HG03558 (cell line): ENCODE data around the gene SLC39A11.
"Not testable (repeated sequence)": the region's sequence is repeated elsewhere in the genome, so short reads cannot be mapped to it uniquely, and the experiment has no call there.

Source experiments
- ATAC-seq: cut with Tn5 transposase; IDR thresholded peaks from one replicate; pipeline ENCODE4 v1.9.1; 2021; ENCODE audit warnings: moderate number of reproducible peaks; ENCODE audit not compliant: unreplicated experiment; ENCODE audit errors: extremely low read depth

Gene SLC39A11

GRCh38 chr17:73015722-73016276 lies 76.7 kb downstream of the SLC39A11 start:
- no peak for ATAC-seq

DNA sequence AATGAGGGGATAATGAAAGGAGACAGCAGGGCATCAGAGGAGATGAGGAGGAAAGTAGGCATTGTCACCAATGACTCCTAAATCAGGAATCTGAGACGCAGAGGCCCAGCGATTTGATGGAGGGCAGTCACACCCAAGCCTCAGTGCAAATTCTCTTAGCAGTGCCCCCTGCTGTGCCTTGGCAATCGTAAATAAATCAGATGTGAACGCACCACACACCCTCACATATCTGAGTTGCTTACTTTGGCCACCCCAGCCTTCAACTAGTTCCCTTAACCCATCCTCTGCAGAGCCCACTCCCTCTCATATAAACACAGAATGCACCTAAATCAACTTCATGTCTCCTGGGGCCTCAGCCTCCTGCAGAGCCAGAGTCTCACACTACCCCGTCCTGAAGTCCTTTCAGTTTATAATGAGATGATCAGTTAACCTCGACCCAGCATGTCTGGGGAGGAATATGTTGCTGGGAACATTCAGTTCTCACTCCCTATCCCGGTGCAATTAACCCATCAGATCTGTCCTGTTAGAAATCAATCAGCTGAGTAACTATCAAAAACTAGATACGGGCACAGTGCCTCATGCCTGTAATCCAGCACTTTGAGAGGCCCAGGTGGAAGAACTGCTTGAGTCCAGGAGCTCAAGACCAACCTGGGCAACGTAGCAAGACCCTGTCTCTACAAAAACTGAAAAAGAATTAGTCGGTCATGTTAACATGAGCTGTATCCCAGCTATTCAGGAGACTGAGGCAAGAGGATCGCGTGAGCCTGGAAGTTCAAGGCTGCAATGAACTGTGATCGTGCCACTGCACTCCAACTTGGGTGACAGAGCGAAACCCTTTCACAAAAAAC lies 78.4 kb downstream of the SLC39A11 start:
- ATAC-seq, result no peak

DNA sequence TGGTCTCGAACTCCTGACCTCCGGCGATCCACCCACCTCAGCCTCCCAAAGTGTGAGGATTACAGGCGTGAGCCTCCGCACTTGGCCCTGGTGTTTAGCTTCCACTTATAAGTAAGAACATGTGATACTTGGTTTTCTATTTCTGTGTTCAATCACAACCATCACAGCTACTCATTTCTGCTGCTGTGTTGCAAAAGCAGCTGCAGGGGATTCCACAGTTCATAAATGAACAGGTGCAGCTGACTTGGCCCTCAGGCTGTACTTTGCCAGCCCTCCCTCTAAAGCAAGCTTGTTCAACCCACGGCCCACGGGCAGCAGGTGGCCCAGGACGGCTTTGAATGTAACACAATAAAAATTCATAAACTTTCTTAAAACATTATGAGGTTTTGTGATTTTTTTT lies 79.2 kb downstream of the SLC39A11 start:
- ATAC-seq, result no peak

DNA sequence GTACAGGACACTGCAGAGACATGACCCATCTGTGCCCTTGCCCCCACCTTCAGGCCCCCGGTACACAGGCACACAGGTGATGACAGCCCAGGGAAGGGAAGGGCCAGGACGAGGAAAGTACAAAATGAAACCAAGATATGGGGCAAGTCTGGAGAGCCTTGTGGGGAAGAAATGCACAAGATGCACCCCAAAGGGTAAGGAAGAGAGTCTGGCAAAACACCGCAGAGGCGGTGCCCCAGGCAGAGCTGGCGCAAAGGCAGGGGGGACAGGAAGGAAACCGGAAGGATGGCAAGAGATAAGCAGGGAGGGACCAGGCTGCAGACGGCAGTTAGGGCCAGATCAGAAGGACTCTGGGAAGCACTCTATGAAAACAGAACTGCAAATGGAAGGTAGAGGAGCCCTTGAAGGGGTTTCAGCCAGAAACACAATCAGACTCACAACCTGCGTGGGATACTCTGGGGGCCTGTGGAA lies 81.4 kb downstream of the SLC39A11 start:
- ATAC-seq, result no peak

- ATAC-seq, result no peak
Observed at GRCh38 chr17:73010414-73010813, 82.1 kb downstream of the SLC39A11 start.

DNA sequence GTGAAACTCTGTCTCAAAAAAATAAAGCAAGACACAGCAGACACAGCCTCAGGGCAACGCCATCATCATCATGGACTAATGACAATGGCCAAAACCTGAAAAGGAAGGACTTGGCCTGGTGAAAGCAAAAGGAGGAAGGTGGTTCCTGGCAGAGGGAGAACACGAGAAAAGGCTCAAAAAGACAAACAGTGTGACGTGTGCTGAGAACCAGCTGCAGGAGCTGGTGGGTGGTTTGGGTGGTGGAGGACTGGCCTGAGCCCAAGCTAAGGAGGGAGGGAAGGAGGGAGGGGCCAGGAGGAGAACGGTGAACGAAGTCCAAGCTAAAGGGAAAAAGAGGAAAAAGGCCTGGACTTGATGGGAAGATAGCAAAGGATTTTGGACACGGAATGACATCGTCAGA lies 85.1 kb downstream of the SLC39A11 start:
- ATAC-seq, result no peak

DNA sequence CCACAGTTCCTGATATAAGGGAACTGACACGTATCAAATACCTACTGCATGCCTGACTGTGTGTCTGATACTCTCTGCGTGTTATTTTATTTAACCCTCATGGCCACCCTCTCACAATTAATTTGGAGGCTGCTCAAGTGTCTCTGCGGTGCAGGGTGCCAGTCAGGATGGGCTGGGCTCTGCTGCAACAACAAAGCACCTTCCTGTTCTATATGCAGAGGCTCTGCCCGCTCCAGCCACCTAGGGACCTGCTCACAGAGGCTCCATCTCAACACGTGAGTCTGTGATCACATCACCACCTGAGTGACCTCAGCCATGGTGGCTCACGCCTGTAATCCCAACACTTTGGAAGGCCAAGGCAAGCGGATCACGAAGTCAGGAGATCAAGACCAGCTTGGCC lies 87.1 kb downstream of the SLC39A11 start:
- no peak for ATAC-seq

DNA sequence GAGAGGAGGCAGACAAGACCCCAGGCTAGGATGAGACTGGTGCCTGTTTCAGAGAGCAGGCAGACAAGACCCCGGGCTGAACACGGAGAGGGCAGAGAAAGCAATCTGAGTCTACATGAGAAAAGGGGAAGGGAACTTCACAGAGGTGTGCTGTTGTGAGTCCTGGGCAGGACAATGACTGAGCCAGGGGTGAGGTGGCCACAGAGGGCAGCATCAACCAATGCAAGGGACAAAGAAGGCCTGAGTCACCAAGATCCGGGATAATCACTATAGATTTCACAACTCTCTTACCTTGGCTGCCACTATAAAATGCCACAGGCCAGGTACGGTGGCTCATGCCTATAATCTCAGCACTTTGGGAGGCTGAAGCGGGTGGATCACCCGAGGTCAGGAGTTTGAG lies 89.0 kb downstream of the SLC39A11 start:
- no peak for ATAC-seq

DNA sequence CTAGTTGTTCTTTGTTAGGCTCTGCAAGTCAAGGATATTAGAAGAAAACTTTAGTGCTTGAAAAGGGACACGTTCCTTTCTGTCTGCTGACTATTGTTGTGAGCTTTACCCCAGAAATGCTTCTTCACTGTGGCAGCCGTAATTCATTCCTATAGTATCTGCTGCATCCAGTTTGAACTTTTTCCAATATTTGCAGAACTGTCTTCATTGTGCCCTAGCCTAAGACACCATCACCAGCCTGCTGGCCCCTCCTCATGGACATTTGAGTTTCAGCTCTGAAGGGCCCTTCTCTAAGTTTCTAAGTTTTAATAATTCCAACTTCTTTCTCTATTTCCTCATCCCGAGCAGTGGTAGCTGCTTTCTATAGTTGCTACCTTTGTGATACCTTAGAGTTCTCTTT lies 91.7 kb downstream of the SLC39A11 start:
- ATAC-seq, result no peak

GRCh38 chr17:72999474-72999873 lies 93.0 kb downstream of the SLC39A11 start:
- ATAC-seq, result not testable (repeated sequence)

DNA sequence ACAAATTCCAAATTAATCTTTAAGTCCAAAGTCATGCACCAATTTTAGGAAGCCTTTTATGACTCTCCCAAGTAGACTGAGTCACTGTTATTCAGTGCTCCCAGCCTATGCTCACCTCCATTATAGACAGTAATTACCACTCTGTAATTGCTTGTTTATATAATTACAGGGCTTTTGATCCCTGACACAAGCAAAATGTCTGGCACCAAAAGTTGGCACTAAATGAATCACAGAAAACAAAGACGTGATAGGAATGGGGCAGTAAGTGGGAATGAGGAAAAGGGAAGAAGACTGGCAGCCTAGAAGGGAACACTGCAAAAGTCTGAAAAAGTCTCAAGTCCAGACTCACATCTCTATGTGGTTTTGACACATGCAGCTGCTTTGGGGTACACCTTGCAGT lies 94.1 kb downstream of the SLC39A11 start:
- ATAC-seq, result no peak

- no peak for ATAC-seq
Observed at GRCh38 chr17:72997559-72997958, 94.9 kb downstream of the SLC39A11 start.

- no peak for ATAC-seq
Observed at GRCh38 chr17:72996791-72997190, 95.7 kb downstream of the SLC39A11 start.

- no peak for ATAC-seq
Observed at GRCh38 chr17:72995008-72995656, 97.4 kb downstream of the SLC39A11 start.

DNA sequence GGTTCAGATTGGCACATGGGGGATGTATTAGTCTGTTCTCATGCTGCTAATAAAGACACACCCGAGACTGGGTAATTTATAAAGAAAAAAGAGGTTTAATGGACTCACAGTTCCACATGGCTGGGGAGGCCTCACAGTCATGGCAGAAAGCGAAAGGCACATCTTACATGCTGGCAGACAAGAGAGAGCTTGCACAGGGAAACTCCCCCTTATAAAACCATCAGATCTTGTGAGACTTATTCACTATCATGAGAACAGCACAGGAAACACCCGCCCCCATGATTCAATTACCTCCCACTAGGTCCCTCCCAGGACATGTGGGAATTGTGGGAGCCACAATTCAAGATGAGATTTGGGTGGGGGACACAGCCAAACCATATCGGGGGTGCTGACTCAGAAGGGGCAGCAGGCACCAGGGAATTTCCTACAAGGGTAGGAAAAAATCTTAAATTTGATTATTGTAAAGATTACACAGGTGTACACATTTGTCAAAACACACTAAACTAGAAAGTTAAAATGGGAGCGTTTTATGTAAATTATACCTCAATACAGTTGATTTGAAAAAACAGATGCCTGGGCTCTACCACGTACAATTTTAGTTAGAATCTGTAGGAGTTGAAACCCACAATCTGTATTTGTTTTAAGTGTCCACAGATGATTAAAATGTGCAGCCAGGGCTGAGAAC lies 99.6 kb downstream of the SLC39A11 start:
- ATAC-seq, result not testable (repeated sequence)

DNA sequence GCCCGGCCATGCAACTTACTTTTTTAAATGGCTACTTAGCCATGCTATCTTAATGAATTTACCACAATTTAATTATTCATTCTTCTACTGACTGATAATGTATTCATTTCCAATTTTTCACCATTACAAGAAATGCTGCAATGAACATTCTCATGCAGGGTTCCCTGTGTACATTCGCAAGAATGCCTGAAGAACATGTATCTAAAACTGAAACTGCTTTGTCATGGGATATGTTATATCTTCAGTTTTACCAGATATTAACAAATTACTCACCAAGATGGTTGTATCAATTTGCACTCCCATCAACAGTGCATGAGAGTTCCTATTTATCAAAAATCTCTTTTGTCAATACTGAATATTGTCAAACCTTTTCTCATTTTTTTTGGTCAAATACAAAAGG lies 100.8 kb downstream of the SLC39A11 start:
- no peak for ATAC-seq

- ATAC-seq, result no peak
Observed at GRCh38 chr17:72989074-72989610, 103.3 kb downstream of the SLC39A11 start.

- ATAC-seq, result no peak
Observed at GRCh38 chr17:72988451-72988850, 104.0 kb downstream of the SLC39A11 start.

- no peak for ATAC-seq
Observed at GRCh38 chr17:72987166-72987565, 105.3 kb downstream of the SLC39A11 start.

DNA sequence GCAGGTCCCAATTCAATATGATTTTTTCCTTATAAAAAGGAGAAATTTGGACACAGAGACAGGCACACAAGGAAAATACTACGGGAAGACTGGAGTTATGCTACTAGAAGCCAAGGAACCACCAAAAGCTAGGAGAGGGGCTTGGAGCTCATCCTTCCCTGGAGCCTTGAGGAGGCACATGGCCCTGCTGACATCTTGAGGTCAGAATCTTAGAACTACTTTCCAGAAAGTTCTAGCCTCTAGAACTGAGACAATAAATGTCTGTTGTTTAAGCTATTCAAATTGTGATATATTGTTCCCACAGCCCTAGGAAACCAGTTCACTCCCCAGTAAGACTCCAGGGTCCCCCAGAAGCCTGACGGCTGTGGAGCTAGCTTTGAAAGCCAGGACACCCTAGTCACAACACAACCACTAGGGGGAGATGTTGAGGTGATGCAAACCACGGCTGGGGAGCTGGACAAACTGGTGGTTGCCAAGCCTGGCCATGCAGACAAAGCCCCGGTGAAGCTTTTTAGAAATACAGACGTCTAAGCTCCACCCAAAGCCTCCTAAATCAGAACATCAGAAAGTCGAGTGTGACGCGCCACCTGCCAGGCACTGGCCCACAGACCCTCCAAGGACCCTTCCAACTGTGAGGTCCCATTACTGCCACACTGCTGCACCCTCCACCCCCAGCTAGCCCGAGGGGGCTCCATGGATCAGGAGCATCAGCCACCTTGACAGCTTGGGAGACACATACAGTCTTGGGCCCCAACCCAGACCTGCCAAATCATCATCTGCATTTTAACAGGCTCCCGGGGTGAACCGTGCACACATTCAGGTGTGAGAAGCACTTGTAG lies 106.4 kb downstream of the SLC39A11 start:
- no peak for ATAC-seq
